ENCODE measurements around the gene ZBTB17. TPM values are rescaled to one million over a fixed set of nuclear protein-coding genes. Genes with fewer than 3 reads are reported as not detected.
A peak's percentile ranks its signal among the peaks of the same experiment; 100 is the strongest.

The ZBTB17 gene
- total RNA-seq, 1 experiment from 2014 or later = 50.3 TPM

DNA sequence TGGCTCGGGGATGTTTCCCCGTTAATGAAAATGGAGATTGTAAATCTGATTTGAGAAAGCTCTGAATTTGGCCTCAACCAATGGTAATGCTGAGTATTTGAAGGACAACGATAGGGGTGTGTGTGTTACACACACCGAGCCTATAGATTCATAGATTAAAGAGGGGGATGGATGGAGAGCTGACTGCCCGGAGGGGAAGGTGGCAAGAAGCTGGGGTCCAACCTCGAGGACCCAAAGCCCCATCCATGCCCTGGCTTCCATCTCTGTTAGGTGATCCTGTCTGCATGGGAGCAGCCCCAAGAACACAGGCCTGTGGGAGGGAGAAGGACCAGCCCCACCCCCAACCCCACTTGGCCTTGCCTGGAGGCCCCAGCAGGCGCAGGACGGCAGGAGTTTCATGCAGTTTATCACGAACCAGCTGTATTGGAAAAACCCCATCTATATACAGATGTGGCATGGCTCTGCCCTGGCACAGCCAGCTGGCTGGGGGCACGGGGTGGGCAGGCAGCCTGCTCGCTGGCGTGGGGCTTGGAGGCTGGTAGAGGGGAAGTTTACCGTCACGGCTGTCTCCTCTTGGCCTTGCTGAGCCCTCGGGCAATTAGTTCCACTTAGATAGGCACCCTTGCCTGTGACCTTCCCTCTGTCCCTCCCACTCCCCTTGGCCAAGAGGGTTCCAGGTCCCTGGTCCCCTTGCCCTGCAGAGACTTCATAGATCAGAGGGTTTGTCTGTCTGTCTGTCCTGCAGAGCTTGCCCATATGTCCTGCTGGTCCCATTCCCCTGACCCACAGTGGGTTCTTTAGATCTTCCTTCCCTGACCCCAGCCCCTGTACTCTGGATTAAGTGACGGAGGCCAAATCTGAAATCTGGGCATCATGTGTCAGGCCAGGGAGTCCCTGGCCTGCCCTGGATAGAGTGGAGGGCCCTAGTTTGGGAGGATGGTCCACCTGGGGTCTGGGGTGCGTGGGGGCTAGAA lies 38.9 kb upstream of the ZBTB17 start:
- no peaks in the 10 kb centered on the region for H3K27me3 ChIP-seq (replicated peaks; ENCODE audit: insufficient read depth, low read depth, low read length, poor library complexity)
- H3K27ac ChIP-seq (ENCODE audit: low read depth, low read length, poor library complexity, severe bottlenecking) = no peak overlapping the region
- H3K4me3 ChIP-seq (ENCODE audit: low read depth, low read length, poor library complexity, severe bottlenecking) = no peak overlapping the region
- intact Hi-C loops (cut with micrococcal nuclease; ENCODE audit: unreplicated experiment) = no loop called here
- POLR2A ChIA-PET (ENCODE audit: low non-redundant PET) = no interaction called here
- peaks cover 10% of the 10 kb centered on the region for H3K4me1 ChIP-seq (ENCODE audit: insufficient read depth, low read length, poor library complexity, severe bottlenecking)
- H3K36me3 ChIP-seq (ENCODE audit: insufficient read depth, low read length, poor library complexity, severe bottlenecking) = no peaks in the 10 kb centered on the region
- TF ChIP-seq, protein P1, sequence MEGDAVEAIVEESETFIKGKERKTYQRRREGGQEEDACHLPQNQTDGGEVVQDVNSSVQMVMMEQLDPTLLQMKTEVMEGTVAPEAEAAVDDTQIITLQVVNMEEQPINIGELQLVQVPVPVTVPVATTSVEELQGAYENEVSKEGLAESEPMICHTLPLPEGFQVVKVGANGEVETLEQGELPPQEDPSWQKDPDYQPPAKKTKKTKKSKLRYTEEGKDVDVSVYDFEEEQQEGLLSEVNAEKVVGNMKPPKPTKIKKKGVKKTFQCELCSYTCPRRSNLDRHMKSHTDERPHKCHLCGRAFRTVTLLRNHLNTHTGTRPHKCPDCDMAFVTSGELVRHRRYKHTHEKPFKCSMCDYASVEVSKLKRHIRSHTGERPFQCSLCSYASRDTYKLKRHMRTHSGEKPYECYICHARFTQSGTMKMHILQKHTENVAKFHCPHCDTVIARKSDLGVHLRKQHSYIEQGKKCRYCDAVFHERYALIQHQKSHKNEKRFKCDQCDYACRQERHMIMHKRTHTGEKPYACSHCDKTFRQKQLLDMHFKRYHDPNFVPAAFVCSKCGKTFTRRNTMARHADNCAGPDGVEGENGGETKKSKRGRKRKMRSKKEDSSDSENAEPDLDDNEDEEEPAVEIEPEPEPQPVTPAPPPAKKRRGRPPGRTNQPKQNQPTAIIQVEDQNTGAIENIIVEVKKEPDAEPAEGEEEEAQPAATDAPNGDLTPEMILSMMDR (conservative IDR thresholded peaks at IDR 0.05; ENCODE audit: low read depth, low read length) = no peak
- TF ChIP-seq EZH2 (IDR thresholded peaks at IDR 0.05; ENCODE audit: borderline replicate concordance, low read depth, low read length, poor library complexity, severe bottlenecking) = no peak
- no peak for DNase-seq (ENCODE audit: low spot score)
- no TSS peak for BruUV-seq (replicated peaks)
- no peaks in the 10 kb centered on the region for H3K9me3 ChIP-seq (ENCODE audit: low read depth, low read length, poor library complexity, severe bottlenecking)
- CTCF ChIA-PET = no interaction called here

DNA sequence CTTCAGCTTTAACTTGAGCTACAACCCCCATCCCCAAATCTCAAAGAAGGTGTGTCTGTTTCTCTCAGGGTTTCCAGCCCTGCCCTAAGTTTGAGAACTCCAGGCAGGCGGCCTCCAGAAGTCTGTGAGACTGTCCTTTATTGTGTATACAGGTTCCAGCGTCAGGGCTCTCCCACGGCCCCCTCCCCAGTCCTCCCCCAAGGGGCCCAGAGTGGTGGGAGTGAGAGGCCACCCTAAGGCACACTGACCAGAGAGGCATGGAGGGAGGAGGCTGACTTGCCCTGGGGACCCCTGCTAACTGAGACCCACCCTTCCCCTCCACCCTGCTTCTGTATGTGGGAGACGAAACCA lies 38.0 kb upstream of the ZBTB17 start:
- CTCF ChIA-PET = no interaction called here
- TF ChIP-seq, protein P1 (conservative IDR thresholded peaks at IDR 0.05; ENCODE audit: low read depth, low read length) = no peak
- TF ChIP-seq EZH2 (IDR thresholded peaks at IDR 0.05; ENCODE audit: borderline replicate concordance, low read depth, low read length, poor library complexity, severe bottlenecking) = no peak
- Histone ChIP-seq H3K4me3 (ENCODE audit: low read depth, low read length, poor library complexity, severe bottlenecking) (no peak overlapping the region), H3K36me3 (ENCODE audit: insufficient read depth, low read length, poor library complexity, severe bottlenecking) (no peaks in the 10 kb centered on the region), H3K27ac (ENCODE audit: low read depth, low read length, poor library complexity, severe bottlenecking) (no peak overlapping the region), H3K27me3 (replicated peaks; ENCODE audit: insufficient read depth, low read depth, low read length, poor library complexity) (no peaks in the 10 kb centered on the region), H3K9me3 (ENCODE audit: low read depth, low read length, poor library complexity, severe bottlenecking) (no peaks in the 10 kb centered on the region), H3K4me1 (ENCODE audit: insufficient read depth, low read length, poor library complexity, severe bottlenecking) (peaks cover 10% of the 10 kb centered on the region)
- intact Hi-C loops (cut with micrococcal nuclease; ENCODE audit: unreplicated experiment) = no loop called here
- DNase-seq (ENCODE audit: low spot score) = no peak
- POLR2A ChIA-PET (ENCODE audit: low non-redundant PET) = no interaction called here
- BruUV-seq (replicated peaks) = no TSS peak

DNA sequence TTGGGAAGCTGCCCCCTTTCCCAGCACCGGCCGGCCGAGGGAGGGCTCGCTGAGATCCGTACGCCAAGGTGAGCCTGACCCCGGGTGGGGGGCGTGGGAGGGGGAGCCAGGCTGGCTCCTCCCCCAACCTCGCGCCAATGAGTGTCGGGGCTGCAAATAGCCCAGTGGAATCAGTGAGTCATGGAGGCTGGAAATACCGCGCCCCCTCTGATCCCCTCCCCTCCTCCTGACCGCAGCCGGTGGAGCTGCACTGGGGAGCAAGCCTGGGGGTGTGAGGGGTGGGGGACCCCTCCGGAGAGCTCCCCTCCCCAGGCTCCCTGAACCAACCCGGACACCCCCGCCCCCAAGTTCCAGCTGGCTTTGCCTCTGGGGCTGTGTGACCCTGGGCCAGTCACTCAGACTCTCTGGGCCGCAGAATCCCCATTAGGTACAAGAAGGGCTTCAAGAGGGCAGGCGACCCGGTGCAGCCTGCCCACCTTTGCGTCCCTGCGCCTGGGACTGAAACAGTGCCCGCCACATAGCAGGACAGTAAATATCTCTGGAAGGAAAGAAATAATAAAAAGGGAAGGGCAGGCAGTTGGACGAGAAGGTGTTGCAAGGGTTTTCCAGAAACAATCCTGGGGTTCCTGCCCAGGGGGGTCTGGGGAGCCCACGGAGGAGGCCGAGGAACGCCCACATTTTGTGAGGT lies 37.5 kb upstream of the ZBTB17 start:
- H3K9me3 ChIP-seq (ENCODE audit: low read depth, low read length, poor library complexity, severe bottlenecking) = no peaks in the 10 kb centered on the region
- ChIA-PET CTCF (no interaction called here), POLR2A (ENCODE audit: low non-redundant PET) (no interaction called here)
- H3K36me3 ChIP-seq (ENCODE audit: insufficient read depth, low read length, poor library complexity, severe bottlenecking) = no peaks in the 10 kb centered on the region
- H3K27ac ChIP-seq (ENCODE audit: low read depth, low read length, poor library complexity, severe bottlenecking) = peak overlapping the region; percentile 70
- peaks cover 10% of the 10 kb centered on the region for H3K4me1 ChIP-seq (ENCODE audit: insufficient read depth, low read length, poor library complexity, severe bottlenecking)
- intact Hi-C loops (cut with micrococcal nuclease; ENCODE audit: unreplicated experiment) = no loop called here
- peak; percentile 52 for DNase-seq (ENCODE audit: low spot score)
- TF ChIP-seq EZH2 (IDR thresholded peaks at IDR 0.05; ENCODE audit: borderline replicate concordance, low read depth, low read length, poor library complexity, severe bottlenecking) = no peak
- TF ChIP-seq, protein P1 (conservative IDR thresholded peaks at IDR 0.05; ENCODE audit: low read depth, low read length) = no peak
- no peaks in the 10 kb centered on the region for H3K27me3 ChIP-seq (replicated peaks; ENCODE audit: insufficient read depth, low read depth, low read length, poor library complexity)
- no TSS peak for BruUV-seq (replicated peaks)
- H3K4me3 ChIP-seq (ENCODE audit: low read depth, low read length, poor library complexity, severe bottlenecking) = peak overlapping the region; percentile 41

All from A673 (cell line).